CD1c-positive myeloid dendritic cell (primary cell): ENCODE data around the gene SLC15A5.

Source experiments
- DNase-seq: peaks from one replicate; pipeline ENCODE4 v3.0.0-alpha.2; 2016; ENCODE audit errors: extremely low spot score

The SLC15A5 gene

DNA sequence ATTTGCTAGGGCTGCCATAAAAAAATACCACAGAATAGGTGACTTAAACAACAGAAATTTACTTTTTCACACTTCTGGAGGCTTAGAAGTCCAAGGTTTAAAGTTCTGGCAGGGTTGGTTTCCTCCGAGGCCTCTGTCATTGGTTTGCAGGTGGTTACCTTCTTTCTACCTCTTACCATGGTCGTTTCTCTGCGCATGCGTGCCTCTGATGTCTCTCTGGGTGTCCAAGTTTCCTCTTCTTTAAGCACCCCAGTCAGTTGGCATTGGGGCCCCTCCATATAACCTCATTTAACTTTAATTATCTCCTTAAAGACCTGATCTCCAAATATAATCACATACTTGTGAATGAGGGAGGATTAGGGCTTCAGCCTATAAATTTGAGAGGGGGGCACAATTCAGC, 103.2 kb downstream of the SLC15A5 start:
- no peak for DNase-seq

DNA sequence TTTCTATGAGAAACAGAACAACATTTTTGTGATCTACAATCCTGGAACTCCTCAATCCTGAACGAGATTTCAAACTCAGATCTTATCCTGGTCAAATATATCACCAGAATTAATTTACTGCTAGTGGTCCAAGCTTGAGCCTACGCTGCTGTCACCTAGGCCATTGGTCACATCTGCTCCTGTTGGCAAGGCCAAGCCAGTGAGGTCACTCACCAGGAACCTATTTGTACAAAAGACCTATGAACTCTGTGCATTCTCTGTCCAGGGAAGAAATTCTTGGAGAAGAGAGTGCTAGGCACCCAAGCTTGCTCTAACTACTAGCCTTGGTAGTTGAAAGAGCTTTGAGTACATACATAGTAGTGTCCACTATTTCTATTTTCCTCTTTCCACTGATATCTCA, 106.1 kb downstream of the SLC15A5 start:
- no peak for DNase-seq

GRCh38 chr12:16168078-16168477, 109.4 kb downstream of the SLC15A5 start:
- DNase-seq = no peak

DNA sequence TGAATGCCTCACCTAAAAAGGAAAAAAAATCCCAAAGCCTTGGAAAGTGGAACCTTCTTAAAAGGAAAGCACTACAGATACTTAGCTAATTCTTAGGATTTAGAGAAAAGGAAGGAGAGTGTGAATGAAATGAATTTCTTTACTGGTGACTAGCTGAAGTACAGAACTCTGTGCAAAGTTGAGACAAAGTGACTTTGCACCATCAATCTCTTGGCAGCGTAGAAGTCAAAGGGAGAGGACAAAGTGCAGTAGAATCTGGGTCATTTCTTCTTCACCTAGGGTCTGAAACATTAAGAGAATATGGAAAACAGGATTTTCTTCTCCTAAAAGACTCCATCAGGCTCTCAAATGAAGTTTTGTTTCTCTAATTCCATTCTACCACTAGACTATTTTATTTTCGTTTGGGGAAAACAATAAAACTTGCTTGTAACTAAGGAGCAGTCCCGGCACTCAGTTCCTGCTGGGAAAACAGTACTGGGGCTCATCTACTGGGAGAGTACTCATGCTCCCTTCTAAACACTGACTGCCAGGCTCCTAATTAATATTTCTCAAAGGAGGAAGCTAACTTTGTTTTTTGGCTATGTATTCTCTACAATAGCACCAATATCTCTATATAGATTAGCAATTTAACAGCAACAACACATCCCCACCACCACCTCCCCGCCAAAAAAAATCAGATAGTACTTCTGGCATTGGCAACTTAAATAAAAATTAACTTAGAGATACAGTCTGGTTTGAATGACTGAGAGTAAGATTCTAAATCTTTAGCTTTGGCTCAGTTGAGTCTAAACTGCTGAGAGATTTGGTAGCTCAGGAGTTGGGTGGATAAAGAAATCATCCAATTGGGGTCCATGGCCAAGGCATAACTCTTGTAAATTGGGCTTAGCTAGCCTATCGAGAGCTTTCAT, 110.7 kb downstream of the SLC15A5 start:
- DNase-seq = no peak

DNA sequence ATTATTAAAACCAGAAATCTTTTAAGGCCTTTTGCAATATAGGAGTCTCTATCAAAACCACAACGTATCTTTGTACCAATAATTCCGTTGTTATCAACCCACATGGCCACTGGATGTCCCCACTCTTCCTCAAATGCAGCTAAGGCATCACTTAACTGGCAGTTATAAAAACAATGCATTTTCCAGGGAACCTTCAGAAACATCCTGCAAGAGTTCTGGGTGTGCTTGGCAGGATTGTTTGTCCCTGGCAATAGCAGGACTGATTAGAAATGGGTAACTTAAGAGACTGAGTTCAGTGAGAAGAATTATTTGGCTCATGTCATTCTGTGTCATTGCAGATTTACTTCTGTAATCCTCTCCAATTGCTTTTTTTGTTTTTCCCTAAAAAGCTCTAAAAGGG, 112.0 kb downstream of the SLC15A5 start:
- DNase-seq = peak; percentile 20

DNA sequence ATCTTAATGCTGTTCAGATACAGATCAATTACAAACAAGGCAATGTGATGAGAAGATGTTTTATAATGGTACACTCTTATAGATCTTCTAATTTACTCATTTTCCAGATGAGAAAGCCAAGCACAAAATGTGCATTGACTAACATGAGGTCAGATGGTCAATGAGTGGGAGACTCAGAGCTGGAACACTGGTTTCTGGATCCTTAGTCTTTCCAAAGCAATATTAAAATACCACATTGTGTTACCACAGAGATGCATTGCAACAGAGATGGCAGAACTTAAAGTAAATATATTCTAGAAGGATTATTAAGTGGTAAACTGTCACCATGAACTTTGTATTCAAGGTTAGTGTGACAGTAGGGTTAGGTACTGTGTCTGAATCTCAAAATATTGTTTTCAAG, 113.6 kb downstream of the SLC15A5 start:
- DNase-seq = no peak

- DNase-seq = no peak
Measured at GRCh38 chr12:16163146-16163545, 114.3 kb downstream of the SLC15A5 start.

DNA sequence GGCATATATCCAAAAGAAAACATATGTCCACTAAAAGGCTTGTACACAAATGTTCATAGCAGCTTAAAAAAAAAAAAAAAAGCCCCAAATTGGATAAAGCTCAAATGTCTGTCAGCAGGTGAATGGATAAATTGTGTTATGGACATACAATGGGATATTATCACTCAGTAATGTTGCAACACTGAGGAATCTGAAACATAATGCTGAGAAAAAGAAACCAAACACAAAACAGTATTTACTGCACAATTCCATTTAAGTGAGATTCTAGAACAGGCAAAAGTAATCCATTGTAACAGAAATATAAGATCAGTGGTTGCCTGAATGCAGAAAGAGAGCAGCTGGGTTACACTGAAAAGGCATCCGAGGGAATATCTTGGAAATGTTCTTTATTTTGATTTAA, 117.9 kb downstream of the SLC15A5 start:
- no peak for DNase-seq

DNA sequence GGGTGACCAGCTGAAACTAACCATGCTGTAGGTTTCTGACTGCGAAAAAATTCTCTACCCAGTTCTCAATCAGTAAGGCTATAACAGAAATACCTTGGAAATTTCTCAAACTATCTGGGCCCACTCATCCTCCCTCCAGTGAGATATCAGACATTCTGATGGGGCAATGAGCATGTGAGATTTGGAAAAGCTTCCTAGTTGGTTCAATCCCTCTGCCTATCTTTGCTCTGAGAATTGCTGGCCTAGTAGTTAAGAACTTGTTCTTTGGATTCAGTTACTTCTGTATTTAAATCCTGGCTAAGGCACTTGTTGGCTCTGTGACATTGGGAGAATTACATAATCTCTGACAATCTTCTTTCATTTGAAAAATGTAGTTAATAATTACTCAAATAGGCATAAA, 119.4 kb downstream of the SLC15A5 start:
- no peak for DNase-seq

DNA sequence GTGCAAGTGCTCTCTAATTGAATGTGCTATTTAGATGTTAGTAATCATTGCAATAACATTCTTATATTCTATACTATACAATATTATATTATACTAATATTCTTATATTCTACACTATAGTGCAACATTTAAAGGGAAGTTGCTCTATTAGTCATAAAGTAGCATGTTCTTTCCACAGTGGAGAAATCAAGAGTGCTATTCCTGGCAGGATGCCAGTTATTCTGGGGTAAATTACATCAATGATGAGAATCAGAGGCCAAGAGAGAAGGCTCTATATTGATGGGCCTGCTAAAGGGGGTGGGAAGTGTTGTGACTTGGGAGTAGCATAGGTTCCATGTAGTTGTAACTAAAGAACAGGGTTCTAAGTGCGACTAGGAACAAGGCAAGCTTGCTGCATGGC, 121.5 kb downstream of the SLC15A5 start:
- peak; percentile 62 for DNase-seq

DNA sequence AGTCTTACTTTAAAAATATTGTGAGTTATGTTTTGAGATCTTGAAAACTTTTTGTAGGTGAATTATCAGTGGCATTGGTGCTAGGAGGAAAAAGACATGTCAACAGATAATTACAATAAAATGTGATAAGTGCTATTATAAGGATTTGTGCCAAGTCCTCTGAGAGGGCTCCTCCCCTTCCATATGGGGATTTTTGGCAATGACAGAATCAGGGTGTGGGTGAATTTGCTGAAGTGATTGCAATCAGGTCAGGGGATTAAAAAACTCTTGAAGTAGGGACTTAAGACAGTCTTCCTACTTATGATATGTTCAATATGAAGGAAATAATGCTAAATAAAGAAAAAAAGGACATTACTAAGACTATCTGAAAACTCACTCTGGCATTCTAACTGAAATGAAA, 122.5 kb downstream of the SLC15A5 start:
- no peak for DNase-seq

DNA sequence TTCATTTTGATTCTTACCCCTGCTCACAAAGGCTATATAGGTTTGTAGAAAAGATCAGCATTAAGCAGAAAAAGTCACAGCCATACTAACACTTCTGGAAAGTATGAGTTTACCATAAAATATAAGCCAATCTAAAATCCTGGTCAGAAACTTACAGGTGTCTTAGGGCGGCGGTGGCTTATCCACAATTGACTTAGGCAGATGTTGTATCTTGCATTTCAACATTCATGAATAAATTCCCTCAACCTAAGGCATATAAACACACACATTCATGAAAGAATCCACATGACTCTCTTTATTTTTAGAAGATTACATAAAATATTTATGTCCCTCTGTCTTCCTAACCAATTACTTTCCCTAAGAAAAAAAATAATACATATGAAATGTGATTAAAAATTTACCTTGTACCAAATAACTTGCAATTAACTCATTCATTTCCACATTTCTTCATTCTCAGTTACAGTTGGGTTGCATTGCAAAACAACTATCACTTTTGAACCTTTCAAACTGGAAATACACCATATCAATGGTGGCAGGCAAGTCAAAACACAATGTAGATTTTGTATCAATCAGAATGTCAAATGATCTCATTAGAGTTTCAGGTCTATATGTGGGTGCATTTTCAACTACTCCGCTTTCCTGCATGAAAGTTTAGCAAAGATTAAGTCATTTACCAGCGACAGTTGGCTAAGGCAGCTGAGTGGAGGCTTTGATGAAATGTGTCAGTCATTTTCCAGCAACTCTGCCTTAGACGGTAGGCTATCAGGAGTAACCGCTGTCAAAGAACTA, 124.4 kb downstream of the SLC15A5 start:
- no peak for DNase-seq

GRCh38 chr12:16150276-16150675, 127.2 kb downstream of the SLC15A5 start:
- no peak for DNase-seq

GRCh38 chr12:16148938-16149337, 128.5 kb downstream of the SLC15A5 start:
- peak; percentile 17 for DNase-seq
